Midbrain (tissue), 1 donor: ENCODE measurements around the gene SYDE2.
"Not testable (repeated sequence)": the region's sequence is repeated elsewhere in the genome, so short reads cannot be mapped to it uniquely, and the experiment has no call there.

Source experiments
- DNase-seq: peaks from one replicate; lab custom pipeline; 2025; lab: John Stamatoyannopoulos, UW

The SYDE2 gene

DNA sequence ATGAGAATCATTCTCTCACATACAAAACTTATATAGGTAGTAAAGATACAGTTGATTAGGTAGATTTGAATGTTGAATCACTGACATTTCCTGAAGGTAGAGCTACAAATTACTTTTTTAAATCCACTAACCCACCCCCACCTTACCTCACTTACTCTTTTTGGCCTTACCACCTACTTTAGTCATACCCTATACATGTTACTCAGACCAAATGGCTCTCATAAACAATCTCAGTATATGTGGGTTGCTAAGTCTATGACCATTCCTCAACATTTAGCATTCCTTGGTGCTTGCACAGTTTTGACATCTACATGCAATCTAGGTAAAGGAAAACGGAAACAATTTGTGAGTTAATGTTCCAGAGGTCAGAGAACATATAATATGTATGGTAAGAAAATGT is 26.3 kb downstream of the SYDE2 start:
- DNase-seq: no peak

DNA sequence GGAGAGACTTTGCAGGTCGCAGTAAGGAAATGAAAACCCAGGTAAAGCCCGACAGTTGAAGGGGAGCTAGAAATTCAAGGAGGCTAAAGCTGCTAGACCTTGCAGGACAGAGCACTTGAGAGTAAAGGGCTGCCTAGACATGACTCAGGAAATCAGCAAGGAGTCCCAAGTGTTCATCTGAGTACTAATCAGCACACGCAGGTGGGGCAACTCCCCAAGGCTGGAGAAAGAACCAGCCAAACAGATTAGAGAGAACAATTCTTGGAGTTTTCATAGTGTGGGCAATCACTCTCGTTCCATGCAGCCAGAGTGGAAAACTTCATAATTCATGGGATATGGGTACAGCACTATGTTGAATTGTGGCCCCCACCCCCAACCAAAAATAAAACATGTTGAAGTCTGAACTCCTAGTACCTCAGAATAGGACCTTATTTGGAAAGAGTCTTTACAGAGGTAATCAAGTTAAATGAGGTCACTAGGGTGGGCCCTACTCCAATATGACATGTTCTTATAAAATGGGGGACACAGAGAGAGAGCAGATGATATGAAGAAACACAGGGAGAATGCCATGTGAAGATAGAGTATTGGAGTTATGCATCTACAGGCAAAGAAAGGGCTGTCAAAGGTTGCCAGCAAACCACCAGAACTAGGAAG is 28.0 kb downstream of the SYDE2 start:
- no peak for DNase-seq

- DNase-seq: no peak
These were observed 29.1 kb downstream of the SYDE2 start for GRCh38 chr1:85171721-85172120.

- DNase-seq: no peak
These were observed 31.9 kb downstream of the SYDE2 start for GRCh38 chr1:85168884-85169283.

DNA sequence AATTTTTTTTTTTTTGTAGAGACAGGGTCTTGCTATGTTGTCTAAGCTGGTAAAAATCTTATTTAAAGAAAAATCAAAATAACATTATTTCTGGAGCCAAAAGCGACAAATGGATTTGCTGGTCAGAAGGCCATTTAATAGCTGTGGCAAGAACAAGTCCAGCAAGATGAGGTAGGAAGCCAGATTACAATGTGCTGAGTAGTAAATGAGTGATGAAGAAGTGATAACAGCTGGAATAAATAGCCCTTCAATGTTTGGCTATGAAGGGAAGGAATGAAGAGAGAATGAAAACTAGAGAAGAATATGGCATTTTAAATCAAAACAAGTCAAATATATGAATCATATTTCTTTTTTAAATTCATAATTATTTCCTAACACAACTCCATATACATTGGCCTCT is 34.5 kb downstream of the SYDE2 start:
- DNase-seq: no peak

DNA sequence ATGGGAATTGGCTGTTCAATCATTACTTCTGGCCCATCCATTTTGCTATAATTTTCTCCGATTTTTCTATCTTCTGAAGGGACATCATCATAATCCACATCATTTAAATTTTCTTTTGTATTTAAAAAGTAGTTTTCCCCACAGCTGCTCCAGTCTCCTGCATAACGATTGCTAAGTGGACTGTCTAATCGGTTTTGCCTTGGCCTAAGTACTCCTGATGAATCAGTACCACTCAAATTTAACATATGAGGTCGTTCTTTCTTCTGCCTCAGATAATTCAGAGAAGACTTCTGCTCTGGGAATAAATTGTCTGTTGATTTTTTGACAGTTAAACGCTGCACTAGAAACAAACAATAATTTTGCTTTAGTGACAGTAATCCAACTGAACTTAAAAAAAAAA is 41.9 kb downstream of the SYDE2 start:
- no peak for DNase-seq

GRCh38 chr1:85157436-85157835 is 43.4 kb downstream of the SYDE2 start:
- no peak for DNase-seq

DNA sequence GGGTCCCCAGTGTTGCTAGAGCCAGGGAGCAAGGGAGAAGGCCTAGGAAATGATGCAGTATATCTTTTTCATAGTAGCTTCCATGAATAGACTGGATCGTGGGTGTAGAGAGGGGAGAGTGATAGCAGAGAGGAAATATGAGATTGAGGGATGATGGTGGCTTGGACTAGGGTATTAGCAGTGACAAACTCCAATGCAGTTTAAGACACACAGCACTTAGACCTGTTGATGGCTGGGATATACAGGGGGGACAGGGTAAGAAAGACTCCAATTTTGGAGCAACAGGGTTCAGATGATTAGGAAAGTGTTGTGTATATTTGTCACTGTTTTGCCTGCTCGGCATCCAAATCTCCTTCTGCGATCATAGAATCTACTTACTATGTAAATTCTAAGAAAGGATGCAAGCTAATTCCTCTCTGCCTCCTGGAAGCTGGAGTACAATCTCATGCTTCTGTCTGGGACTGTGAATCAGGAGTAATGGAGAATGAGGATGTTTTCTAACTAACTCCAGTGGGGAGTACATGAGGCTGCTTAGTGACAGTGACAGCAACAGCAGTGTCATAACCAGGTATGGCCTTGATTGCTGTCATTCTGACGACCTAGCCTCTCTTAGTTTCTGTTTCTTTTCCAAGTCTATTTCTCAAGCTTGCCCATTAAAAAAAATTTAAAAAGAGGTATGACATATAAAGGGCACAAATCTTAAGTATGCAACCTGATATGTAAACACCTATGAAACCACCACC is 47.5 kb downstream of the SYDE2 start:
- DNase-seq: no peak

GRCh38 chr1:85151446-85151845 is 49.4 kb downstream of the SYDE2 start:
- no peak for DNase-seq

DNA sequence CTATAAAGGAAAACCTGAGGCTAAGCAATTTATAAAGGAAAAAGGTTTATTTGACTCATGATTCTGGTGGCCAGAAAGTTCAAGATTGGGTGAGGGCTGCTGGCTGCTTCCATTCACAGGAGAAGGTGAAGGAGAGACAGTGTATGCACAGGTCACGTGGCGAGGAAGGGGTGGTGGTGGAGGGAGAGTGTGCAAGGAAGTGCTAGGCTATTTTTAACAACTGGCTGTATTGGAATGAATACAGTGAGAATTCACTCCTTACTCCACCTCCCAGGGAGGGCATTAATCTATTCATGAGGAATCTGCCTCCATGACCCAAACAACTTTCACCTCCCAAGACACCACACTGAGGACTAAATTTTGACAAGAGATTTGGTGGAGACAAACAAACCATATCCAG is 51.0 kb downstream of the SYDE2 start:
- DNase-seq: no peak

GRCh38 chr1:85148524-85149250 is 52.1 kb downstream of the SYDE2 start:
- no peak for DNase-seq

DNA sequence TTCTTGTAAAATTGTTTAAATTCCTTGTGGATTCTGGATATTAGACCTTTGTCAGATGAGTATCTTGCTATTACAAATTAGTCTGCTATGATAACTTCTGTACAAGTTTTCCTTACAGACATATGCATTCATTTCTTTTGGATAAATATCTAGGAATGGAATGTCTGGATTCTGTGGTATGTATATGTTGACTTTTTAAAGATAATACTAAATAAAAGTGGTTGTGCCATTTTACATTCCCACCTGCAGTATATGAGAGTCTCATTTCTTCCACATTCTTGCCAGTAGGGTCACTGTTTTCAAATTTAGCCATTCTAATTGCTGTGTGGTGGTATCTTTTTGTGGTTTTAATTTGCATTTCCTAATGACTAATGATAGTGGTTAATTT is 53.9 kb downstream of the SYDE2 start:
- DNase-seq: no peak

DNA sequence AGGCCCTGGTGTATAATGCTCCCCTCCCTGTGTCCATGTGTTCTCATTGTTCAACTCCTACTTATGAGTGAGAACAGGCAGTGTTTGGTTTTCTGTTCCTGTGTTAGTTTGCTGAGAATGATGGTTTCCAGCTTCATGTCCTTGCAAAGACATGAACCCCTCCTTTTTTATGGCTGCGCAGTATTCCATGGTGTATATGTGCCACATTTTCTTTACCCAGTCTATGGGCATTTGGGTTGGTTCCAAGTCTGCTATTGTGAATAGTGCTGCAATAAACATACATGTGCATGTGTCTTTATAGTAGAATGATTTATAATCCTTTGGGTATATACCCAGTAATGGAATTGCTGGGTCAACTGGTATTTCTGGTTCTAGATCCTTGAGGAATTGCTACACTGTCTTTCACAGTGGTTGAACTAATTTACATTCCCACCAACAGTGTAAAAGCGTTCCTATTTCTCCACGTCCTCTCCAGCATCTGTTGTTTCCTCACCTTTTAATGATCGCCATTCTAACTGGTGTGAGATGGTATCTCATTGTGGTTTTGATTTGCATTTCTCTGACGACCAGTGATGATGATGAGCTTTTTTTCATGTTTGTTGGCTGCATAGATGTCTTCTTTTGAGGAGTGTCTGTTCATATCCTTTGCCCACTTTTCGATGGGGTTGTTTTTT is 54.4 kb downstream of the SYDE2 start:
- DNase-seq: not testable (repeated sequence)

DNA sequence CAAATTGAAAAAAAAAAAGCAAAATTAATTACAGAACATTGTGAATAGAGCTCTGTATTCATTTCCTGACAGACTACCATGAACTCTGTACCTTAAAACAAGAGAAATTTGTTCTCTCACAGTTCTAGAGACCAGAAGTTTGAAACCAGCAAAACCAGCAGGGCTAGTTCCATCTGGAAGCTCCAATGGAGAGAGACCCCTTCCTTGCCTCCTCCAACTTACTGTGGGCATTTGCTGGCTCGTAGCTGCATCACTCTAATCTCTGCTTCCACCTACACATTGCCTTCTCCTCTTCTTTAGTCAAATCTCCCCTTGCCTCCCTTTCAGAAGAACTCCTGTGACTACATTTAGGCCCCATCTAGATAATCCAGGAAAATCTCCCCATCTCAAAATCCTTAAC is 56.5 kb downstream of the SYDE2 start:
- DNase-seq: no peak

- DNase-seq: no peak
These were observed 58.1 kb downstream of the SYDE2 start for GRCh38 chr1:85142753-85143152.

GRCh38 chr1:85138439-85138838 is 62.4 kb downstream of the SYDE2 start:
- DNase-seq: not testable (repeated sequence)

DNA sequence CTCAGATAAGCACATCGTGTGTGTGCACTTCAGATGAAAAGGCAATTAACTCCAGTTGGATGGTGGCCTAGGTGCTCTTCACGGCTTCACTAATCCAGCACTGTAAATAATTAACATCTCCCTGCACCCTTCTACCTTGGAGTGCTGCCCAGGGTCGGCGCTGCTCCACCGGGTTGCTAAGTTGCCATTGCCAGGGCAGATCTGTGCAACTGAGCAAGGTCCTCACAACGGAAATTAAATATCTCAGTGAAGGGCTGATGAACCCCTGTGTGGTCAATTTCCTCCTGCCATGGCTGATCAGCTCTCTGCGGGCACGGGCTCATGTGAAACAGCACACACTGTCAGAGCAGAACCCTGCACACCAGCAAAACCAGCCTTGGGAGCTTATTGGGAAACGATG is 63.2 kb downstream of the SYDE2 start:
- peak; percentile 45 for DNase-seq

DNA sequence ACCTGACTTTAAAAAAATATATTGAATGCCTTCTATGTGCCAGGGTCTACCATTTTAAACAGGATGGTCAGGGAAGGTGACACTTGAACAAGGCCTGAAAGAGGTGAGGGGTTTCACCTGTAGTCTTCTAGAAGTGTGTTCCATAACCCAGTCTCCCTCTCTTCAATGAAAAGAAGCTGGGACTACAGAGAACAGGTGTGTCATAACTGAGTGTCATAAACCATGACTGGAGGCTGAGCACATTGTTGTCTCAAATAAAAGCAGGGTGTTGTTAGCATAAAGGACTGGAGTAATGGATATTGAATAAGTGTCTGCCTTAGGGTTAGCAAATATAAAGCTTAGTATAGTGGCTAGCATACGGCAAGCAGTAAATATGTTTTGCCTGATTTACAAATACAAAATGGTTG is 65.4 kb downstream of the SYDE2 start:
- DNase-seq: no peak

- DNase-seq: no peak
These were observed 66.0 kb downstream of the SYDE2 start for GRCh38 chr1:85134583-85135391.

- no peak for DNase-seq
These were observed 67.2 kb downstream of the SYDE2 start for GRCh38 chr1:85133565-85134159.

DNA sequence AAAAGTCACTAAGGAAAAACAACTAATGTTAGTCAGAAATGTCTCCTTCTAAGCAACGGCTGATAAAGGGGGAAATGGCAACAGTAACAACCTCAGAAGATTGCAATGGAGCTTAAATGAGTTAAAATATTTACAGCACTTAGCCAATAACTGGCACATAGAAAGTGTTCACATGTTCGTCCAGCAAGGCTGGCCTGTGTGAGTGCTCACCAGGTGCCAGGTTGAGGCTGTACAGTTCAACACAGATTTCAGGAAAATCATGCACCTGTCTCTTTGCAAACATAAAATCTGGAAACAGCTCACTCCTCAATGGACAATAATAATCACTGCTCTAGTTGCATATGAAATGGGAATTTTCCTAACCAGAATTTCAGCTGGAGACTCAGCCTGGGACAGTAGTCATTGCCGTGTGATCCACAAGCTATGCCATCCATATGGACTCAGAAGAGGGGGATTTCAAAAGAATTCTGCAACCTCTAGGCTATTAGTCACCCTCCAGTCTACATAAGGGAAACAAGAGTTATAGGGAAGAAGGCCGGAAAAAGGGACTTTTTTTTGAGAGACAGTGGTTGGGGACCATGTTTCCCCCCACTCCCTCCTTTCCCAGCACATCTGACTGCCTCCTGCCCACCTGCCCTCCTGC is 68.6 kb downstream of the SYDE2 start:
- no peak for DNase-seq
